Fibroblast of skin of back (primary cell): ENCODE results near the gene NF1.
"Not testable (repeated sequence)": the region's sequence is repeated elsewhere in the genome, so short reads cannot be mapped to it uniquely, and the experiment has no call there.

ENCODE experiments used
- DNase-seq: peaks from one replicate; pipeline ENCODE4 v3.0.0-alpha.2; 2013

NF1 gene

GRCh38 chr17:31297090-31297489 lies 202.3 kb downstream of the NF1 start, which contains the start of gene OMG:
Gene OMG, minus strand, starts transcription at chr17:31297239. Its CDS starts 908 bp downstream, at chr17:31296331.
- no peak for DNase-seq

GRCh38 chr17:31299624-31300023 lies 204.8 kb downstream of the NF1 start:
- no peak for DNase-seq

GRCh38 chr17:31307640-31308039 lies 212.9 kb downstream of the NF1 start:
- no peak for DNase-seq

- DNase-seq, result no peak
These were observed 213.9 kb downstream of the NF1 start for GRCh38 chr17:31308372-31309334.

- no peak for DNase-seq
These were observed 214.8 kb downstream of the NF1 start for GRCh38 chr17:31309556-31309955.

- no peak for DNase-seq
These were observed 215.5 kb downstream of the NF1 start for GRCh38 chr17:31310260-31310659.

GRCh38 chr17:31310886-31311285 lies 216.1 kb downstream of the NF1 start:
- DNase-seq, result no peak

- no peak for DNase-seq
These were observed 216.7 kb downstream of the NF1 start for GRCh38 chr17:31311526-31311925.

- not testable (repeated sequence) for DNase-seq
These were observed 217.4 kb downstream of the NF1 start for GRCh38 chr17:31312223-31312622.

GRCh38 chr17:31313982-31314781 lies 219.4 kb downstream of the NF1 start, which contains the start of gene EVI2B:
Gene EVI2B, minus strand, starts transcription at chr17:31314054. Its CDS starts 8,445 bp downstream, at chr17:31305609.
- peak; percentile 42 for DNase-seq

GRCh38 chr17:31314782-31315100 lies 220.0 kb downstream of the NF1 start:
- DNase-seq, result no peak

GRCh38 chr17:31318298-31318801 lies 223.6 kb downstream of the NF1 start:
- no peak for DNase-seq

GRCh38 chr17:31318851-31319661 lies 224.3 kb downstream of the NF1 start:
- no peak for DNase-seq

GRCh38 chr17:31320241-31320640 lies 225.5 kb downstream of the NF1 start:
- DNase-seq, result no peak

GRCh38 chr17:31320791-31321190 lies 226.0 kb downstream of the NF1 start:
- no peak for DNase-seq

- DNase-seq, result peak; percentile 89
These were observed 226.7 kb downstream of the NF1 start, which contains the start of gene EVI2A for GRCh38 chr17:31321481-31321880. Gene EVI2A, minus strand, starts transcription at chr17:31321622. Its CDS starts 2,609 bp downstream, at chr17:31319013.

- DNase-seq, result no peak
These were observed 227.2 kb downstream of the NF1 start for GRCh38 chr17:31321966-31322365.

GRCh38 chr17:31323551-31323950 lies 228.8 kb downstream of the NF1 start:
- DNase-seq, result no peak

- DNase-seq, result peak; percentile 94
These were observed 232.9 kb downstream of the NF1 start for GRCh38 chr17:31327534-31328159.

- DNase-seq, result peak; percentile 64
These were observed 233.4 kb downstream of the NF1 start for GRCh38 chr17:31328160-31328535.

- peak; percentile 55 for DNase-seq
These were observed 234.4 kb downstream of the NF1 start for GRCh38 chr17:31329221-31329620.
